Measurements from ENCODE around the gene JDP2.

The JDP2 gene

GRCh38 chr14:75440733-75441477 is 13.1 kb downstream of the JDP2 start:
- Histone ChIP-seq H3K4me1 (ENCODE audit: control insufficient read depth, insufficient read depth, low read length) (peaks cover 27% of the 10 kb centered on the region), H3K4me3 (ENCODE audit: low read length) (no peak overlapping the region), H3K27me3 (ENCODE audit: control insufficient read depth, insufficient read depth, low read length) (no peaks in the 10 kb centered on the region), H3K36me3 (ENCODE audit: insufficient read depth, low read length) (peaks cover 60% of the 10 kb centered on the region), H3K4me2 (ENCODE audit: low read length) (no peak overlapping the region), H3K9me3 (replicated peaks; ENCODE audit: low read length) (no peaks in the 10 kb centered on the region), H3K9ac (ENCODE audit: low read depth, low read length) (no peak overlapping the region)

- H3K4me2 ChIP-seq (ENCODE audit: low read length), result no peak overlapping the region
- H3K4me1 ChIP-seq (ENCODE audit: control insufficient read depth, insufficient read depth, low read length), result peaks cover 32% of the 10 kb centered on the region
- no peaks in the 10 kb centered on the region for H3K27me3 ChIP-seq (ENCODE audit: control insufficient read depth, insufficient read depth, low read length)
- no peaks in the 10 kb centered on the region for H3K9me3 ChIP-seq (replicated peaks; ENCODE audit: low read length)
- H3K4me3 ChIP-seq (ENCODE audit: low read length), result no peak overlapping the region
- no peak overlapping the region for H3K9ac ChIP-seq (ENCODE audit: low read depth, low read length)
- peaks cover 54% of the 10 kb centered on the region for H3K36me3 ChIP-seq (ENCODE audit: insufficient read depth, low read length)
Observed at GRCh38 chr14:75441728-75442127, 13.9 kb downstream of the JDP2 start.

GRCh38 chr14:75442166-75442565 is 14.3 kb downstream of the JDP2 start:
- Histone ChIP-seq H3K9ac (ENCODE audit: low read depth, low read length) (no peak overlapping the region), H3K27me3 (ENCODE audit: control insufficient read depth, insufficient read depth, low read length) (no peaks in the 10 kb centered on the region), H3K4me2 (ENCODE audit: low read length) (no peak overlapping the region), H3K4me3 (ENCODE audit: low read length) (no peak overlapping the region), H3K9me3 (replicated peaks; ENCODE audit: low read length) (no peaks in the 10 kb centered on the region), H3K4me1 (ENCODE audit: control insufficient read depth, insufficient read depth, low read length) (peaks cover 32% of the 10 kb centered on the region), H3K36me3 (ENCODE audit: insufficient read depth, low read length) (peaks cover 54% of the 10 kb centered on the region)

- Histone ChIP-seq H3K4me3 (ENCODE audit: low read length) (no peak overlapping the region), H3K9ac (ENCODE audit: low read depth, low read length) (no peak overlapping the region), H3K4me1 (ENCODE audit: control insufficient read depth, insufficient read depth, low read length) (peaks cover 32% of the 10 kb centered on the region), H3K9me3 (replicated peaks; ENCODE audit: low read length) (no peaks in the 10 kb centered on the region), H3K27me3 (ENCODE audit: control insufficient read depth, insufficient read depth, low read length) (no peaks in the 10 kb centered on the region), H3K36me3 (ENCODE audit: insufficient read depth, low read length) (peaks cover 52% of the 10 kb centered on the region), H3K4me2 (ENCODE audit: low read length) (no peak overlapping the region)
Observed at GRCh38 chr14:75442642-75443041, 14.8 kb downstream of the JDP2 start.

- H3K27me3 ChIP-seq (ENCODE audit: control insufficient read depth, insufficient read depth, low read length), result no peaks in the 10 kb centered on the region
- no peak overlapping the region for H3K4me3 ChIP-seq (ENCODE audit: low read length)
- H3K36me3 ChIP-seq (ENCODE audit: insufficient read depth, low read length), result peaks cover 46% of the 10 kb centered on the region
- H3K4me1 ChIP-seq (ENCODE audit: control insufficient read depth, insufficient read depth, low read length), result peaks cover 32% of the 10 kb centered on the region
- no peak overlapping the region for H3K9ac ChIP-seq (ENCODE audit: low read depth, low read length)
- no peak overlapping the region for H3K4me2 ChIP-seq (ENCODE audit: low read length)
- no peaks in the 10 kb centered on the region for H3K9me3 ChIP-seq (replicated peaks; ENCODE audit: low read length)
Observed at GRCh38 chr14:75443203-75443969, 15.6 kb downstream of the JDP2 start.

- Histone ChIP-seq H3K4me1 (ENCODE audit: control insufficient read depth, insufficient read depth, low read length) (peaks cover 41% of the 10 kb centered on the region), H3K9me3 (replicated peaks; ENCODE audit: low read length) (no peaks in the 10 kb centered on the region), H3K4me2 (ENCODE audit: low read length) (no peak overlapping the region), H3K27me3 (ENCODE audit: control insufficient read depth, insufficient read depth, low read length) (no peaks in the 10 kb centered on the region), H3K9ac (ENCODE audit: low read depth, low read length) (no peak overlapping the region), H3K4me3 (ENCODE audit: low read length) (no peak overlapping the region), H3K36me3 (ENCODE audit: insufficient read depth, low read length) (peaks cover 33% of the 10 kb centered on the region)
Observed at GRCh38 chr14:75445236-75445635, 17.4 kb downstream of the JDP2 start.

GRCh38 chr14:75445963-75446362 is 18.1 kb downstream of the JDP2 start:
- Histone ChIP-seq H3K36me3 (ENCODE audit: insufficient read depth, low read length) (peaks cover 27% of the 10 kb centered on the region), H3K4me1 (ENCODE audit: control insufficient read depth, insufficient read depth, low read length) (peaks cover 38% of the 10 kb centered on the region), H3K9me3 (replicated peaks; ENCODE audit: low read length) (no peaks in the 10 kb centered on the region), H3K4me3 (ENCODE audit: low read length) (no peak overlapping the region), H3K4me2 (ENCODE audit: low read length) (no peak overlapping the region), H3K27me3 (ENCODE audit: control insufficient read depth, insufficient read depth, low read length) (no peaks in the 10 kb centered on the region), H3K9ac (ENCODE audit: low read depth, low read length) (no peak overlapping the region)

- H3K4me1 ChIP-seq (ENCODE audit: control insufficient read depth, insufficient read depth, low read length), result peaks cover 33% of the 10 kb centered on the region
- no peak overlapping the region for H3K4me3 ChIP-seq (ENCODE audit: low read length)
- no peak overlapping the region for H3K9ac ChIP-seq (ENCODE audit: low read depth, low read length)
- H3K9me3 ChIP-seq (replicated peaks; ENCODE audit: low read length), result no peaks in the 10 kb centered on the region
- peaks cover 26% of the 10 kb centered on the region for H3K36me3 ChIP-seq (ENCODE audit: insufficient read depth, low read length)
- H3K4me2 ChIP-seq (ENCODE audit: low read length), result no peak overlapping the region
- H3K27me3 ChIP-seq (ENCODE audit: control insufficient read depth, insufficient read depth, low read length), result no peaks in the 10 kb centered on the region
Observed at GRCh38 chr14:75446447-75446846, 18.6 kb downstream of the JDP2 start.

GRCh38 chr14:75448209-75448608 is 20.4 kb downstream of the JDP2 start:
- no peak overlapping the region for H3K4me3 ChIP-seq (ENCODE audit: low read length)
- H3K9me3 ChIP-seq (replicated peaks; ENCODE audit: low read length), result no peaks in the 10 kb centered on the region
- peaks cover 16% of the 10 kb centered on the region for H3K36me3 ChIP-seq (ENCODE audit: insufficient read depth, low read length)
- H3K4me2 ChIP-seq (ENCODE audit: low read length), result no peak overlapping the region
- no peaks in the 10 kb centered on the region for H3K27me3 ChIP-seq (ENCODE audit: control insufficient read depth, insufficient read depth, low read length)
- no peak overlapping the region for H3K9ac ChIP-seq (ENCODE audit: low read depth, low read length)
- H3K4me1 ChIP-seq (ENCODE audit: control insufficient read depth, insufficient read depth, low read length), result peaks cover 33% of the 10 kb centered on the region

GRCh38 chr14:75449036-75449435 is 21.2 kb downstream of the JDP2 start:
- Histone ChIP-seq H3K36me3 (ENCODE audit: insufficient read depth, low read length) (peaks cover 16% of the 10 kb centered on the region), H3K4me1 (ENCODE audit: control insufficient read depth, insufficient read depth, low read length) (peaks cover 40% of the 10 kb centered on the region), H3K27me3 (ENCODE audit: control insufficient read depth, insufficient read depth, low read length) (no peaks in the 10 kb centered on the region), H3K4me2 (ENCODE audit: low read length) (no peak overlapping the region), H3K4me3 (ENCODE audit: low read length) (no peak overlapping the region), H3K9ac (ENCODE audit: low read depth, low read length) (no peak overlapping the region), H3K9me3 (replicated peaks; ENCODE audit: low read length) (no peaks in the 10 kb centered on the region)

- Histone ChIP-seq H3K9me3 (replicated peaks; ENCODE audit: low read length) (no peaks in the 10 kb centered on the region), H3K4me1 (ENCODE audit: control insufficient read depth, insufficient read depth, low read length) (peaks cover 47% of the 10 kb centered on the region), H3K27me3 (ENCODE audit: control insufficient read depth, insufficient read depth, low read length) (no peaks in the 10 kb centered on the region)
Observed at GRCh38 chr14:75449696-75450095, 21.9 kb downstream of the JDP2 start.

More at GRCh38 chr14:75449696-75450095, 21.9 kb downstream of the JDP2 start:
- Histone ChIP-seq H3K4me3 (ENCODE audit: low read length) (no peak overlapping the region), H3K9ac (ENCODE audit: low read depth, low read length) (no peak overlapping the region), H3K4me2 (ENCODE audit: low read length) (no peak overlapping the region), H3K36me3 (ENCODE audit: insufficient read depth, low read length) (peaks cover 9% of the 10 kb centered on the region)
